Left renal cortex interstitium (tissue), 4 donors: ENCODE results near the gene FPR3. TPM values are rescaled to one million over a fixed set of nuclear protein-coding genes. Genes with fewer than 3 reads are reported as not detected.
"Not testable (repeated sequence)": the region's sequence is repeated elsewhere in the genome, so short reads cannot be mapped to it uniquely, and the experiment has no call there.

ENCODE experiments used
- DNase-seq, 4 donors: peaks; one replicate each; pipeline ENCODE4 v3.0.0-alpha.2; 2013; ENCODE audit warnings: low read depth in 4 of 4, low spot score in 2 of 4, missing footprints in 1 of 4
- polyA plus RNA-seq, 4 donors: library from polyadenylated mRNA; unstranded; fragments of 120-200 nt; gene quantifications; one replicate each; pipeline ENCODE4 v1.2.1, GENCODE V29; 2013; ENCODE audit not compliant: insufficient read length in 4 of 4

The FPR3 gene
- polyA plus RNA-seq, 4 donors: 0.18 to 0.51 (median 0.25) TPM

GRCh38 chr19:51783372-51783771 is 11.6 kb upstream of the FPR3 start:
- DNase-seq: no peak

GRCh38 chr19:51784109-51784785 is 10.7 kb upstream of the FPR3 start:
- DNase-seq: no peak

GRCh38 chr19:51784922-51785690 is 9.9 kb upstream of the FPR3 start:
- no peak for DNase-seq

GRCh38 chr19:51786646-51787494 is 8.1 kb upstream of the FPR3 start:
- DNase-seq: no peak

GRCh38 chr19:51788029-51788428 is 6.9 kb upstream of the FPR3 start:
- no peak for DNase-seq

- no peak for DNase-seq
Observed at GRCh38 chr19:51789061-51789795, 5.7 kb upstream of the FPR3 start.

- DNase-seq: no peak
Observed at GRCh38 chr19:51792932-51793331, 2.0 kb upstream of the FPR3 start.

GRCh38 chr19:51793994-51794393 is 963 bp upstream of the FPR3 start:
- no peak for DNase-seq

- no peak for DNase-seq
Observed at GRCh38 chr19:51796195-51796679, 1.3 kb downstream of the FPR3 start.

GRCh38 chr19:51797480-51797879 is 2.5 kb downstream of the FPR3 start:
- no peak for DNase-seq

- no peak for DNase-seq
Observed at GRCh38 chr19:51798062-51798461, 3.1 kb downstream of the FPR3 start.

- no peak for DNase-seq
Observed at GRCh38 chr19:51799034-51799773, 4.2 kb downstream of the FPR3 start.

GRCh38 chr19:51799774-51800472 is 5.0 kb downstream of the FPR3 start:
- no peak for DNase-seq

- no peak for DNase-seq
Observed at GRCh38 chr19:51800473-51801244, 5.7 kb downstream of the FPR3 start.

- DNase-seq: no peak
Observed at GRCh38 chr19:51802775-51803174, 7.8 kb downstream of the FPR3 start.

GRCh38 chr19:51803519-51803918 is 8.6 kb downstream of the FPR3 start:
- DNase-seq: no peak

- no peak for DNase-seq
Observed at GRCh38 chr19:51803967-51804366, 9.0 kb downstream of the FPR3 start.

- DNase-seq: not testable (repeated sequence)
Observed at GRCh38 chr19:51804789-51805188, 9.8 kb downstream of the FPR3 start.
